SU-DHL-6 (cell line): Measurements from ENCODE around the gene GAB2.

Experiments used
- H2AFZ ChIP-seq: fragments of 200-600 bp; sonication (generic); 2 replicates; pipeline ENCODE4 v1.6.1; 2014; ENCODE audit warnings: low read depth, mild to moderate bottlenecking, moderate library complexity, mixed read lengths, antibody characterized with exemption, low read length; ENCODE audit not compliant: severe bottlenecking
- H3F3A ChIP-seq: fragments of 200-600 bp; shearing (Covaris generic); 2 replicates; pipeline ENCODE4 v1.6.0; 2016; ENCODE audit warnings: antibody characterized with exemption, mild to moderate bottlenecking; ENCODE audit not compliant: insufficient read depth
- H3K27ac ChIP-seq: fragments of 200-600 bp; sonication (generic); 2 replicates; pipeline ENCODE4 v1.5.1; 2016; ENCODE audit warnings: low read depth, mild to moderate bottlenecking, low read length, moderate library complexity, mixed read lengths
- H3K27me3 ChIP-seq: fragments of 200-600 bp; sonication (generic), shearing (Covaris generic); 2 replicates; pipeline ENCODE4 v1.6.0; 2014; ENCODE audit warnings: mild to moderate bottlenecking, low read length
- H3K36me3 ChIP-seq: fragments of 200-600 bp; sonication (generic); 2 replicates; pipeline ENCODE4 v1.6.1; 2014; ENCODE audit warnings: mild to moderate bottlenecking, low read length, mixed read lengths
- H3K4me2 ChIP-seq: fragments of 300-600, 200-600 bp; shearing (Covaris generic), sonication (generic); 2 replicates; pipeline ENCODE4 v1.6.0; 2014; ENCODE audit warnings: low read length, low read depth, mild to moderate bottlenecking; ENCODE audit not compliant: poor library complexity, severe bottlenecking
- H3K4me3 ChIP-seq: fragments of 200-600 bp; sonication (generic); 2 replicates; pipeline ENCODE4 v1.5.1; 2014; ENCODE audit warnings: antibody characterized with exemption, low read length, mild to moderate bottlenecking, mixed read lengths; ENCODE audit not compliant: insufficient read depth, poor library complexity, severe bottlenecking
- H3K79me2 ChIP-seq: fragments of 200-600 bp; sonication (generic); 2 replicates; pipeline ENCODE4 v1.6.1; 2014; ENCODE audit warnings: mild to moderate bottlenecking, low read length, moderate library complexity; ENCODE audit not compliant: insufficient read depth
- H3K9ac ChIP-seq: fragments of 200-600 bp; sonication (generic); 2 replicates; pipeline ENCODE4 v1.7.0; 2014; ENCODE audit warnings: mild to moderate bottlenecking, low read length
- H3K9me2 ChIP-seq: fragments of 200-600 bp; sonication (generic); replicated peaks from 2 replicates; pipeline ENCODE4 v1.6.1; 2014; ENCODE audit warnings: low read length; ENCODE audit not compliant: insufficient read depth
- H3K9me3 ChIP-seq: fragments of 200-600 bp; sonication (generic); 2 replicates; pipeline ENCODE4 v1.6.1; 2014; ENCODE audit warnings: low read length, mixed read lengths; ENCODE audit not compliant: insufficient read depth
- H4K20me1 ChIP-seq: fragments of 200-600 bp; sonication (generic); 2 replicates; pipeline ENCODE4 v1.6.1; 2014; ENCODE audit warnings: low read depth, mild to moderate bottlenecking, antibody characterized with exemption, low read length, moderate library complexity, mixed read lengths
- CTCF ChIP-seq: fragments of 200-600 bp; sonication (generic); IDR thresholded peaks from one replicate; pipeline ENCODE4 v1.5.1; 2017; ENCODE audit warnings: antibody characterized with exemption, mild to moderate bottlenecking, low read length, moderate library complexity; ENCODE audit not compliant: insufficient read depth, poor library complexity, severe bottlenecking
- EZH2phosphoT487 ChIP-seq: fragments of 200-600 bp; sonication (generic), shearing (Covaris generic); conservative IDR thresholded peaks from 2 replicates; pipeline ENCODE4 v1.6.1; 2018; ENCODE audit warnings: mild to moderate bottlenecking, antibody characterized with exemption, low read length, moderate library complexity, mixed read lengths

GAB2 gene

GRCh38 chr11:78193806-78194205 lies 223.8 kb downstream of the GAB2 start:
- no peak for TF ChIP-seq CTCF
- no peak for TF ChIP-seq EZH2phosphoT487
- Histone ChIP-seq H4K20me1 (no peaks in the 10 kb centered on the region), H2AFZ (no peak overlapping the region), H3K79me2 (no peaks in the 10 kb centered on the region), H3K27me3 (no peaks in the 10 kb centered on the region), H3K4me2 (no peak overlapping the region), H3K27ac (no peak overlapping the region), H3K9me3 (no peaks in the 10 kb centered on the region), H3K4me3 (no peak overlapping the region), H3K9ac (no peak overlapping the region), H3K9me2 (no peaks in the 10 kb centered on the region), H3F3A (no peaks in the 10 kb centered on the region), H3K36me3 (no peaks in the 10 kb centered on the region)

- Histone ChIP-seq H3K27me3 (no peaks in the 10 kb centered on the region), H3F3A (no peaks in the 10 kb centered on the region), H3K9me3 (no peaks in the 10 kb centered on the region), H3K79me2 (no peaks in the 10 kb centered on the region), H3K27ac (no peak overlapping the region), H4K20me1 (no peaks in the 10 kb centered on the region), H3K36me3 (no peaks in the 10 kb centered on the region), H3K4me3 (no peak overlapping the region), H2AFZ (no peak overlapping the region), H3K9me2 (no peaks in the 10 kb centered on the region), H3K9ac (no peak overlapping the region), H3K4me2 (no peak overlapping the region)
- TF ChIP-seq CTCF (no peak), EZH2phosphoT487 (no peak)
These were observed 224.7 kb downstream of the GAB2 start for GRCh38 chr11:78192911-78193351.

GRCh38 chr11:78192223-78192719 lies 225.3 kb downstream of the GAB2 start:
- Histone ChIP-seq H3K4me2 (no peak overlapping the region), H3K36me3 (no peaks in the 10 kb centered on the region), H3K9ac (no peak overlapping the region), H3K4me3 (no peak overlapping the region), H2AFZ (no peak overlapping the region), H4K20me1 (no peaks in the 10 kb centered on the region), H3K27ac (no peak overlapping the region), H3K9me3 (no peaks in the 10 kb centered on the region), H3K79me2 (no peaks in the 10 kb centered on the region), H3F3A (no peaks in the 10 kb centered on the region), H3K9me2 (no peaks in the 10 kb centered on the region), H3K27me3 (no peaks in the 10 kb centered on the region)
- TF ChIP-seq EZH2phosphoT487 (no peak), CTCF (no peak)
